AG04449 (cell line): ENCODE results near the gene BST1.

Experiments used
- CTCF ChIA-PET: fragments of 350-600 bp; formaldehyde crosslinking; extraction: SDS; loops from one replicate; lab custom pipeline; 2021; ENCODE audit warnings: antibody characterized with exemption; lab: Yijun Ruan, JAX
- POLR2A ChIA-PET: fragments of 400-600, 350-600 bp; formaldehyde crosslinking; extraction: SDS; loops from one replicate; lab custom pipeline; 2020; ENCODE audit warnings: antibody characterized with exemption, inconsistent platforms; lab: Yijun Ruan, JAX
- DNase-seq: peaks from one replicate; pipeline ENCODE4 v3.0.0-alpha.2; 2010; ENCODE audit warnings: low read depth, low spot score
- H3K4me3 ChIP-seq: 2 replicates; pipeline ENCODE4 v1.5.1; 2011; ENCODE audit warnings: low read depth, mild to moderate bottlenecking, control low read depth, low read length
- CTCF ChIP-seq: IDR thresholded peaks from one replicate; pipeline ENCODE4 v1.5.1; 2011; ENCODE audit warnings: mild to moderate bottlenecking, moderate library complexity, low read length, control low read depth, inconsistent platforms; ENCODE audit not compliant: insufficient read depth; ENCODE audit errors: missing control alignments

The BST1 gene

GRCh38 chr4:15706646-15707362, 3.9 kb downstream of the BST1 start:
- POLR2A ChIA-PET, result no interaction called here
- CTCF ChIA-PET, result no interaction called here
- no peak for DNase-seq
- TF ChIP-seq CTCF, result no peak
- H3K4me3 ChIP-seq, result no peak overlapping the region

GRCh38 chr4:15707363-15707715, 4.5 kb downstream of the BST1 start:
- no peak for DNase-seq
- ChIA-PET CTCF (no interaction called here), POLR2A (no interaction called here)
- TF ChIP-seq CTCF, result no peak
- no peak overlapping the region for H3K4me3 ChIP-seq

- H3K4me3 ChIP-seq, result no peak overlapping the region
- POLR2A ChIA-PET, result no interaction called here
- TF ChIP-seq CTCF, result no peak
- CTCF ChIA-PET, result interaction anchor here (0.9 kb wide), 1 partner anchor 9 kb away, joined by 3 read pairs; the partner anchor contains the start of gene BST1
- DNase-seq, result no peak
Observed at GRCh38 chr4:15711762-15712161, 8.9 kb downstream of the BST1 start.

- ChIA-PET CTCF (interaction anchor here (0.9 kb wide), 1 partner anchor 9 kb away, joined by 3 read pairs; the partner anchor contains the start of gene BST1), POLR2A (no interaction called here)
- no peak for DNase-seq
- H3K4me3 ChIP-seq, result no peak overlapping the region
- TF ChIP-seq CTCF, result no peak
Observed at GRCh38 chr4:15712214-15712613, 9.3 kb downstream of the BST1 start.

GRCh38 chr4:15714141-15714540, 11.3 kb downstream of the BST1 start:
- CTCF ChIA-PET, result no interaction called here
- H3K4me3 ChIP-seq, result no peak overlapping the region
- no peak for TF ChIP-seq CTCF
- POLR2A ChIA-PET, result no interaction called here
- DNase-seq, result no peak

GRCh38 chr4:15714646-15715435, 12.0 kb downstream of the BST1 start:
- no peak for TF ChIP-seq CTCF
- H3K4me3 ChIP-seq, result no peak overlapping the region
- ChIA-PET POLR2A (no interaction called here), CTCF (interaction anchor here (1.2 kb wide), 2 partner anchors 14 to 241 kb away, joined by 3 read pairs; no protein-coding TSS in a partner anchor)
- no peak for DNase-seq
